Hepatocyte (in vitro differentiated cells): ENCODE data around the gene FNDC3B. TPM values are rescaled to one million over a fixed set of nuclear protein-coding genes. Genes with fewer than 3 reads are reported as not detected.

ENCODE experiments used
- DNase-seq: peaks from one replicate; pipeline ENCODE4 v3.0.0-alpha.2; 2016; ENCODE audit warnings: low spot score
- H2AFZ ChIP-seq: fragments of 200-600 bp; sonication (generic); 2 replicates; pipeline ENCODE4 v1.6.0; 2016; ENCODE audit warnings: antibody characterized with exemption, mild to moderate bottlenecking
- H3K27ac ChIP-seq: fragments of 200-600 bp; sonication (generic); 2 replicates; pipeline ENCODE4 v1.5.1; 2016; ENCODE audit warnings: mild to moderate bottlenecking
- H3K27me3 ChIP-seq: fragments of 200-600 bp; sonication (generic); 2 replicates; pipeline ENCODE4 v1.6.1; 2016
- H3K36me3 ChIP-seq: fragments of 200-600 bp; sonication (generic); replicated peaks from 2 replicates; pipeline ENCODE4 v1.5.1; 2016; ENCODE audit warnings: low read depth; ENCODE audit not compliant: insufficient read depth
- H3K4me1 ChIP-seq: fragments of 200-600 bp; sonication (generic); 2 replicates; pipeline ENCODE4 v1.5.1; 2016; ENCODE audit warnings: mild to moderate bottlenecking, moderate library complexity; ENCODE audit not compliant: insufficient read depth
- H3K4me2 ChIP-seq: fragments of 200-600 bp; sonication (generic); 2 replicates; pipeline ENCODE4 v1.6.0; 2016
- H3K4me3 ChIP-seq: fragments of 200-600 bp; sonication (generic); 2 replicates; pipeline ENCODE4 v1.5.1; 2016; ENCODE audit warnings: mild to moderate bottlenecking
- H3K79me2 ChIP-seq: fragments of 200-600 bp; sonication (generic); 2 replicates; pipeline ENCODE4 v1.6.0; 2017; ENCODE audit warnings: mild to moderate bottlenecking
- H3K9me2 ChIP-seq: fragments of 200-600 bp; sonication (generic); replicated peaks from 2 replicates; pipeline ENCODE4 v1.6.0; 2017; ENCODE audit warnings: mild to moderate bottlenecking; ENCODE audit not compliant: insufficient read depth
- H3K9me3 ChIP-seq: fragments of 200-600 bp; sonication (generic); 2 replicates; pipeline ENCODE4 v1.5.1; 2016; ENCODE audit warnings: low read depth, mild to moderate bottlenecking
- H4K20me1 ChIP-seq: fragments of 200-600 bp; sonication (generic); 2 replicates; pipeline ENCODE4 v1.6.0; 2016; ENCODE audit warnings: mild to moderate bottlenecking; ENCODE audit not compliant: insufficient read depth, poor library complexity, severe bottlenecking
- EZH2 ChIP-seq: fragments of 200-600 bp; sonication (generic); IDR thresholded peaks from 2 replicates; pipeline ENCODE4 v1.6.1; 2016; ENCODE audit warnings: antibody characterized with exemption, mild to moderate bottlenecking, borderline replicate concordance
- EZH2phosphoT487 ChIP-seq: fragments of 200-600 bp; sonication (generic); IDR thresholded peaks from one replicate; pipeline ENCODE4 v1.6.1; 2018; ENCODE audit warnings: antibody characterized with exemption, mild to moderate bottlenecking, low read depth, moderate library complexity; ENCODE audit not compliant: unreplicated experiment, severe bottlenecking
- WGBS: methylation state at CpG from one replicate; pipeline ENCODE4 v1.1.6; 2016; ENCODE audit warnings: low lambda C conversion rate; ENCODE audit errors: missing lambda C conversion rate; 5-methylcytosine and 5-hydroxymethylcytosine counted together
- polyA plus RNA-seq: library from polyadenylated mRNA; unstranded; fragments of >200 nt; fragmentation: Nextera tagmentation; extraction: Ambion mirVana; gene quantifications from 2 replicates; pipeline ENCODE4 v1.2.1, GENCODE V29; 2016
- total RNA-seq: library from RNA; depleted of rRNA; stranded (reverse); fragments of >200 nt; gene quantifications from 2 replicates; pipeline ENCODE4 v1.2.3, GENCODE V29; 2014
- TF ChIP-seq, protein P1 (sequence below): fragments of 200-600 bp; sonication (generic); IDR thresholded peaks from 2 replicates; pipeline ENCODE4 v1.5.1; 2016; ENCODE audit warnings: antibody characterized with exemption, mild to moderate bottlenecking; ENCODE audit not compliant: poor library complexity

Gene FNDC3B
- total and polyA plus RNA-seq, 2 experiments from 2014 or later: 61.2 to 113 TPM

DNA sequence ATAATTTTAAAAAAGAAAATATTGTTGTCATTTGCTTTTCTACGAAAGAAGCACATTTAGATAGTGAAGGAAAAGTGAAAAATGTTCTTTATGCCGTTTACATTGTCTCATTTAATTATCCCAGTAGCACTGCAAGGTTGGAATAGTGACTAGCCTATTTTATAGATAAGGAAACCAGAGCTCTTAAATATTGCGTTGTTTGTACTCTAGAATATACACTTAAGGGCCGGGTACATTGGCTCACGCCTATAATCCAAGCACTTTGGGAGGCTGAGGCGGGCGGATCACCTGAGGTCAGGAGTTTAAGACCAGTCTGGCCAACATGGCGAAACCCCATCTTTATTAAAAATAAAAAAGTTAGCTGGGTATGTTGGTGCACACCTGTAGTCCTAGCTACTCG lies 127.5 kb downstream of the FNDC3B start:
- WGBS: 82% methylated on average over 9 of the region's 9 CpGs
- Histone ChIP-seq H3K27me3 (no peaks in the 10 kb centered on the region), H3K9me2 (no peaks in the 10 kb centered on the region), H3K79me2 (peaks cover 93% of the 10 kb centered on the region), H3K36me3 (no peaks in the 10 kb centered on the region), H3K4me1 (peaks cover 23% of the 10 kb centered on the region), H3K4me3 (no peak overlapping the region), H2AFZ (no peak overlapping the region), H4K20me1 (peaks cover 11% of the 10 kb centered on the region), H3K9me3 (no peaks in the 10 kb centered on the region), H3K27ac (no peak overlapping the region), H3K4me2 (no peak overlapping the region)
- DNase-seq: no peak
- TF ChIP-seq EZH2phosphoT487: no peak
- TF ChIP-seq, protein P1, sequence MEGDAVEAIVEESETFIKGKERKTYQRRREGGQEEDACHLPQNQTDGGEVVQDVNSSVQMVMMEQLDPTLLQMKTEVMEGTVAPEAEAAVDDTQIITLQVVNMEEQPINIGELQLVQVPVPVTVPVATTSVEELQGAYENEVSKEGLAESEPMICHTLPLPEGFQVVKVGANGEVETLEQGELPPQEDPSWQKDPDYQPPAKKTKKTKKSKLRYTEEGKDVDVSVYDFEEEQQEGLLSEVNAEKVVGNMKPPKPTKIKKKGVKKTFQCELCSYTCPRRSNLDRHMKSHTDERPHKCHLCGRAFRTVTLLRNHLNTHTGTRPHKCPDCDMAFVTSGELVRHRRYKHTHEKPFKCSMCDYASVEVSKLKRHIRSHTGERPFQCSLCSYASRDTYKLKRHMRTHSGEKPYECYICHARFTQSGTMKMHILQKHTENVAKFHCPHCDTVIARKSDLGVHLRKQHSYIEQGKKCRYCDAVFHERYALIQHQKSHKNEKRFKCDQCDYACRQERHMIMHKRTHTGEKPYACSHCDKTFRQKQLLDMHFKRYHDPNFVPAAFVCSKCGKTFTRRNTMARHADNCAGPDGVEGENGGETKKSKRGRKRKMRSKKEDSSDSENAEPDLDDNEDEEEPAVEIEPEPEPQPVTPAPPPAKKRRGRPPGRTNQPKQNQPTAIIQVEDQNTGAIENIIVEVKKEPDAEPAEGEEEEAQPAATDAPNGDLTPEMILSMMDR: no peak

DNA sequence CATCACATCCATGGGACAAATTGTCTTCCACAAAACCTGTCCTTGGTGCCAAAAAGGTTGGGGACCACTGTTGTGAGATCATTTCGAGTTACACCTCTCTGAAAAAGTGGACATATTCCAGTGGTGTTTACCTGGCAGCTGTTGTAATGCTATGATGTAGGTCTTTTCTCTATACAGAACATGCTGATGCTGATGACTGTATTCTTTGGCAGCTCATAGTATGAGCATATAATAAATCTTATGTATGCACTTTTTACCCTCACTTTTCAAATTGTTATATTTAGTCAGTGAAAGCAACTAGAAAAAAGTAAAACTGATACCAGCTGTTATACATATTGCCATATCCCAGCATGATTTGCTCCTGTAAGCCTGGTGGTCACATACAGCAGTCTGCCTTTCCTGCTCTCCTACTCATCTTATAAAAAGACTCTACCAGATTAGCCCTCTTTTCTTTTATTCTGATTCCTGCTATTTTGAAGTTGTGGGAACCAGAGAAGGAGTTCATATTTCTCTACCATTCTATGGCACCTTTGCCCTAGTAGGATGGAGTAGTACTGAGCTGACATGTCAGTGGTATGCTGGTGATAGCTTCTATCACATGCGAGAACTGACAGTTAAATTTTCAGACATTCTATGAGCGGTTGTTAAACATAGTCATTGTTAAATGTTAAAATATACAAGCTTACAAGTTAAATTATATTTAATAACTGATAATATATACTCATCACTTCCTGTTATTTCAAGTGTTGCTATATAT lies 128.7 kb downstream of the FNDC3B start:
- H3K36me3 ChIP-seq: no peaks in the 10 kb centered on the region
- no peak overlapping the region for H2AFZ ChIP-seq
- no peaks in the 10 kb centered on the region for H3K9me2 ChIP-seq
- TF ChIP-seq EZH2: no peak
- TF ChIP-seq EZH2phosphoT487: no peak
- TF ChIP-seq, protein P1: no peak
- no peak for DNase-seq
- H3K9me3 ChIP-seq: no peaks in the 10 kb centered on the region
- WGBS: 87% methylated on average over 3 of the region's 3 CpGs
- H4K20me1 ChIP-seq: peaks cover 11% of the 10 kb centered on the region
- H3K4me2 ChIP-seq: no peak overlapping the region
- peak overlapping the region; percentile 14 for H3K27ac ChIP-seq
- peaks cover 23% of the 10 kb centered on the region for H3K4me1 ChIP-seq
- H3K79me2 ChIP-seq: peaks cover 93% of the 10 kb centered on the region
- no peak overlapping the region for H3K4me3 ChIP-seq
- H3K27me3 ChIP-seq: no peaks in the 10 kb centered on the region

DNA sequence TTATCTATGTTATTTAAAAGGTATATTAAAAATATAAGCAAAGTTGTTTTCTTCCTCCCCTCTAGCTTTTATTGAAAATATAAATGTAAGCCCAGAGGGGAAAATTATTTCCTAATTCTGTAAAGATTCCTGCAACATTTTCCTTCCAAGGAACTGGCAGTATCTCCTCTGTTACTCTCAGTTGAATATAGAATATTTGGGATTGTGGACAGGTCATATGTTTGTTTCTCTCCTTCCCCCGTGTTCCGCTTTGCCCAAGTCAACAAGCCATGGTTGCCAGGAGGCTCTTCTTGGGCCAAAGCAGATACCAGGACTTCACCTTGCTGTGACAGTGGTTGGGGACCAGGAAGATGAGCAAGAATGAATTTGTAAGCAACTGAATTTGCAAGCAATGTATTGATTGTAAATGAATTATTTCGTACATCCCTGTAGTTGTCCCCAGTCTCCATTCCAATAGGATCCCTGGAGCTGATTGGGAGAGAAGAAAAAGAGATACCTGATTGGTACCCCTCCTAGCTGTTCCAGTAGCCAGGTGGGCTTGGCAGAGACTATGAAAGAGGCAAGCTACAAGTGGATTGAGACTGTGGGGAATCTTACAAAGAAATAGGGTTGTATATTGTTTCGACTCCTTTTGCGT lies 130.8 kb downstream of the FNDC3B start:
- H3K9me2 ChIP-seq: no peaks in the 10 kb centered on the region
- TF ChIP-seq EZH2phosphoT487 (no peak), EZH2 (no peak)
- TF ChIP-seq, protein P1: no peak
- no peak for DNase-seq
- peak overlapping the region; percentile 47 for H3K27ac ChIP-seq
- H3K9me3 ChIP-seq: no peaks in the 10 kb centered on the region
- no peak overlapping the region for H3K4me3 ChIP-seq
- peaks cover 91% of the 10 kb centered on the region for H3K79me2 ChIP-seq
- H3K27me3 ChIP-seq: no peaks in the 10 kb centered on the region
- H2AFZ ChIP-seq: no peak overlapping the region
- WGBS: 92% methylated on average over 5 of the region's 5 CpGs
- H4K20me1 ChIP-seq: peaks cover 11% of the 10 kb centered on the region
- H3K4me1 ChIP-seq: peaks cover 26% of the 10 kb centered on the region
- H3K4me2 ChIP-seq: no peak overlapping the region
- no peaks in the 10 kb centered on the region for H3K36me3 ChIP-seq
